ENCODE results near the gene NEXMIF.
"Not testable (repeated sequence)": the region's sequence is repeated elsewhere in the genome, so short reads cannot be mapped to it uniquely, and the experiment has no call there.

NEXMIF gene

DNA sequence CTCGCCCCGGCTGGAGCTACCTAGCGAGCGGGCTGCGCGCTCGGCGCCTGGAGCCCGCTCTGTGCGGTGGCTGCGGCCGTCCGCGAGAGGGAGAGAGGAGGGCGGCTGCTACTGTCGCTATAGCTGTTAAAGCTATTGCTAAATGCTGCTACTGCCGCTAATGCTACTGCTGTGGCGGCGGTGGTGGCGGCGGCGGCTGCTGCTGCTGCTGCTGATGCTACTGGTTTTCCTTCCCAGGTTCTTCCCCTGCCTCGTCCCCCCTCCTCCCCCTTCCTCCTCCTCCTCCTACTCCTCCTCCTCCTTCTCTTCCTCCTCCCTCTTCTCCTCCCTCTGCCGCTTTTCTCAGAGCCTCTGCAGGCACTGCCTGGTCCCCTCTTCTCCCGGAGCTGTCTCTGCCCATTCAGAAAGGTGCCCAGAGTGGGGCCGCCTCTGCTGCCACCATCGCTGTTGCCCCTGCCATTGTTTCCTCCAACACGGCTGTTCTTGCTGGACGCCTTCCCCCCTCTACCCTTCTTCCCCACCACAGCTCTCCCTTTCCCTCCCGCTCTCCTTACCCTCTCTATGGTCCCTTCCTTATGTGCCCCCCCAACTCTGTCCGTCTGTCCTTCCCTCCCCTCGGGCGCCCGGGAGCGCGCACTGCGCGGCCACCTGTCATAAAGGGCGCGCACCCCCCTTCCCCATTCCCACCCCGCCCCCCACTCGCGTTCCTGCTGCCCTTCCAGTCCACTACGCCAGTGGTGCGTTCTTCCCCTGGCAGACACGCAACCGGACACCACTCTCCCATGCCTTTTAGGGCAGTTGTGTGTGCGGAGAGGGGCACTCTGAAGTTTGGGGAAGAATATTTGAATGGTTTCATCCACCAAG, at the start of gene NEXMIF:
Gene NEXMIF, minus strand, starts transcription at position 228 of the 864 bp plus-strand sequence.
- no peak for DNase-seq (ENCODE audit: low spot score)

DNA sequence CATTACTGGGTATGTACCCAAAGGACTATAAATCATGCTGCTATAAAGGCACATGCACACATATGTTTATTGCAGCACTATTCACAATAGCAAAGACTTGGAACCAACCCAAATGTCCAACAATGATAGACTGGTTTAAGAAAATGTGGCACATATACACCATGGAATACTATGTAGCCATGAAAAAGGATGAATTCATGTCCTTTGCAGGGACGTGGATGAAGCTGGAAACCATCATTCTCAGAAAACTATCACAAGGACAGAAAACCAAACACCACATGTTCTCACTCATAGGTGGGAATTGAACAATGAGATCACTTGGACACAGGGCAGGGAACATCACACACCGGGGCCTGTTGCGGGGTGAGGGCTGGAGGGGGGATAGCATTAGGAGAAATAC, 36.7 kb upstream of the NEXMIF start:
- DNase-seq (ENCODE audit: low spot score): not testable (repeated sequence)

DNA sequence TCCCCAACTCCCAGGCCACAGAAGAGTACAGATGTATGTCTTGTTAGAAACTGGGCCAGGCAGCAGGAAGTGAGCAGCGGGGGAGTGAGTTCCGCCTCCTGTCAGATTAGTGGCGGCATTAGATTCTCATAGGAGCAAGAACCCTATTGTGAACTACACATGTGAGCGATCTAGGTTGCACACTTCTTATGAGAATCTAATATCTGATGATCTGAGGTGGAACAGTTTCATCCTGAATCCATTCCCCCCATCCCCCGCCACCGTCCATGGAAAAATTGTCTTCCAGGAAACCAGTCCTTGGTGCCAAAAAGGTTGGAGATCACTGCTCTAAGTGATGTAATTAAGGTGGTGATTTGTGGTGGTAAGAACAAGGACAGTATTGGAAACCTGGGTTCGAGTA, 24.5 kb upstream of the NEXMIF start:
- DNase-seq (ENCODE audit: low spot score): no peak

DNA sequence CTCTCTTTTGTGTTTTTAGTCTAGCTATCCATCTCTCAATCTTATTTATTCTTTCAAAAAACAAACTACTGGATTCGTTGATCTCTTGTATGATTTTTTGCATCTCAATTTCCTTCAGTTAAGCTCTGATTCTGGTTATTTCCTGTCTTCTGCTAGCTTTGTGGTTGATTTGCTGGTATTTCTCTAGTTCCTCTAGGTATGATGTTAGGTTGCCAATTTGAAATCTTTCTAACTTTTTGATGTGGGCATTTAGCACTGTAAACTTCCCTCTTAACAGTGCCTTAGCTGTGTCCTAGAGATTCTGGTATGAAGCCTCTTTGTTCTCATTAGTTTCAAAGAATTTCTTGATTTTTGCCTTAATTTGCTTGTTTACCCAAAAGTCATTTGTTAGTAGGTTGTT, 15.2 kb upstream of the NEXMIF start:
- no peak for DNase-seq (ENCODE audit: low spot score)

DNA sequence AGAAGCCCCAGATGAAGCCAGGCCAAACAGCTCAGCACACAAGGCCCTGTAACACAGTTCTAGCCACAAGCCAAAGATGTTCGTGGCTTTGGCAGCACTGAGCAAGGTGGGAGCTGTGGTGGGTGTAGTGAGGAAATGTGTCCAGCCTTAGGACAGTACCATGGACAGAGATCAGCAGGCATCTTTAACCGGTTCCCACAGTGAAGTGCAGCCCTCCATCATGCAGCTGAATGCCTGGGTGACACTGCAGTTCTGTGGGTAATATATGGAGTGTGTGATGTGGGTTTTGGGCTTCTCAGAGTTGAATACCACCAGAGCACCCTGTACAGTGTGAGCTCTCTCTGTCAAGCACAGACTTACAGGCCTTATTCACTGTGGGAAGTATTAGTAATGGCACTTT, 6.0 kb upstream of the NEXMIF start:
- DNase-seq (ENCODE audit: low spot score): no peak

DNA sequence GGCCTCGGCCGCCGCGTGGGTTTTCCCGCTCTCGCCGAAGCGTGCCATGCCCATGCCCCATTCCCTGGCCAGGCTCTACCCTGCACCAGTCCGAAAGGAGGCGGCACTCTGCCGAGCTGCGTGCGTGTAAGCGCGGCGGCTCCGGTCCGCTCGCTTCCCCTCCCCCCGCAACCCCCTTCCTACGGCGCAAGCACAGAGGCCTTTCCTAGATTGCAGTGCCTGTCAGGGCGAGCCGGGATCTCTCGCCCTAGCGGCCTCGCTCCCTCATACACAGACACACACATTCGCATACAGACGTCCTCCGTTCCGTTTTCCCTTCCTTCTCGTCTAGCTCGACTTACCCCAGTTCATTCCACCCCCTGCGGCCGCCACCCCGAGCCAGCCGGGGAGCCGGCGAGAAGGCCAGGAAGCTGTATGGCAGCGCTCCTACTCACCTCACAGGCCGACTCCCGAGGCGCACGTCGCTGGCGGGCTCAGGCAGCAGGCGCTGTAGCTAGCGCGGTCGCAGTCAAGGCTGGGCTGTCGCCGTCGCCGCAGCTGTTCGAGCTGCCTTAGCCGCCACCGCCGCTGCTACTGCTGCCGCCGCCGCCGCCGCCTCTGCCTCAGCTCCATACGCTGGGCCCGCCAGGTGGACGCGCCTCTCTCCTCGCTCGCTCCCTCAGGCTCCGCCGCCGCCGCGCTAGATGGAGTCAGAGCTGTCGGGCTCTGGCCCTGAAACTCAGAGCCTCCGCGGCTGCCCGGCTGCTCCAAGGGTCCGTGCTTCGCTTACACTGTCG, 615 bp downstream of the NEXMIF start:
- no peak for DNase-seq (ENCODE audit: low spot score)

DNA sequence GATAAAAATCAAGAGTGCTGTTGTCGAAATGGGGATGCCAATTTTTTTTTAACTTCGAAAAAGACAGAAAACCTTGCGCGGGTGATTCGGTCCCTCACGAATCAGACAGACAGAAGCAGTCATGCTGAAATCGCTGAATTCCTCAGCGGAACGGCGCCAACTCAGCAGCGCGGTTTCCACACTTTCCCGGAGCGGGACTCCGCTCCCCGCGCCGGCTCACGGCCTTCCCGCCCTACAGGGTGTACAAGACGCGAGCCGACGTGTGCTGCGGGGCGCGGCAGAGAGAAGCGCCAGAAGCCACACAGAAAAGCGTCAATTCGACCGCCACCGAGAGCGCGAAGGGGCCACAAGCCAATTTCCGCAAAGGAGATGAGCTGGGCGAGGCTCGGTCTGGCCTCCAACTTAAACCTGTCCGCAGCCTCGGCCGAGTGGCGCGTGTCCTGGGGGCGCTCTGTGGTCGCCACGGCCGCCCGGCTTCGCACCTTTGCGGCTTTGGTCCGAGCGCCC, 1.3 kb downstream of the NEXMIF start:
- no peak for DNase-seq (ENCODE audit: low spot score)

DNA sequence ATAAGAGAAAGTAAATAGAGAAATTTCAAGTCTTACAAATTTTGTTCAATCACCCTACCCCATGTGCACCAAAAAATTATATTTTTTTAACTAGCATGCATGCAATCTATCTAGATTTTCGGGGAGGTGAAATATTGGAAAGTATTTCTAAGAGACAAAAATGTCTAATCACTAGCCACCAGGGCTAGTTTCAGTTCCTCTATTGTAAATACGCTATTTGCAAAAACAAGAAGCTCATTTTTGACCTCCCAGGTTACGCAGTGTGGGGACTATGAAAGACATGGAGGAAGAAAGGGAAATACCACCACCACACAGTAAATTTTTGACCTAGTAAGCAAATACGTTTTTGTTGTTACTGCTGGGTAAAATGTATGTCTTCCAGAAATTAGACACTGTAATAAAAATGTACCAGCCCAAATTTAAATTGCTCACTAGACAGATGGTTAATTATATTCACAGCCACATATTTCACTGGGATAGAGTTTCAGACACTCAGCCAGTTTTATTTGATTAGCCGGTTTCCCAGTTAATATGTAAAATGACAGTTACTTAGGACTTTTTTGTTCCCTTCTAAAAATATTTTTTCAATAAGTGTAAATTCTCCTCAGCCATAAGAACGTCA, 2.2 kb downstream of the NEXMIF start:
- DNase-seq (ENCODE audit: low spot score): no peak

DNA sequence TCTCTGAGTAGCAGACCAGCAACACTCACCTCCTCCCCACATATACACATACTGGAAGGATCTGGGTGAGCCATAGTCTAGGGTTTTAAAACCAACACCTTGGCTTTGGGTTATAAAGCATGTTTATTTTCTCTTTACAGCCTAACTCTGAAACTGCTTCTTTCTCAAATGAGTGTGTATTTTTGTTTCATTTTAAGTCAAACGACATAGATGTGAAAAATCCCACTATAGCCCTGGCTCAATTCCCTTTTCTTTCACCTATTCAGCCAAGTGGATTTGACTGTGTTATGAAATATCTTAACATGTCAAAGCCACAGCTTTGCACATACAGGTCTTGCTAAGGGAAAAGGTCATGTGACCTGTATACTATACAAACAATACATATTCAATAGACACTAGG, 13.8 kb downstream of the NEXMIF start:
- no peak for DNase-seq (ENCODE audit: low spot score)

DNA sequence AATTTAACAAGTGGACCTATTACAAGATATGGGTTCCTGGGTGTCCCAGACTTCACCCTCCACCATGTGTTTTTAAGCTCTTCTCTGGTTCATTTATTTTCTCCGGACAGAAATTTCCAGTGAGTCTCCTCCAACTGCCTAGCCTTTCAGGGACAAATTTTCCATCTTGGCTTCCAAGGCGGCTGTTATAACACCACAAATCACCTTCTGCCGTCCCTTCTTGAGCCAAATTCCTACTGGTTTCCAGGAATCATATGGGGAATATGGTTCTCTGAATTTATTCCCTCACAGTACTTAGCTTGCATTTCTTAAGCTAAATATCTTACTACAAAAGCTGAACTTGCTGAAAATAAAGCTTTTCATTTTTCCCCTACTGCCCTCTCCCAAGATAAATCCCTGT, 18.8 kb downstream of the NEXMIF start:
- DNase-seq (ENCODE audit: low spot score): no peak

DNA sequence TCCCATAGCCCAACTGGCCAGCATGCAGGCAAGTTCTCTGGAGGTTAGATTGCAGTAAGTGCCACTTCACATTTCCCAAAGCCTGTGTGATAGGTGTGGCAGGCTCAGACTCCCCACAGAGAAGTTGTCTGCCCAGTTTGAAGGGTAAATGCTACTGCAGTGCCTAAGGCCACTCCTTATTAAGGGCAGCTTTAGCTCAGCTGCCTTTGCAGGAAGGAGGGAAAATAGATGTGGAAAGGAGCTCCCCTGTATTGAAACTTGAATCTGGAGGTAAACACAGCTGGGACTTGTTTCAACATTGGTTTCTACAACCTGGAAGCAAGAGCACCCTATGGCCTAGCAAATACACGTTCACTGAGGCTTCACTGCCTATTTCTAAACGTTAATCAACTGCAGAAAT, 22.4 kb downstream of the NEXMIF start:
- DNase-seq (ENCODE audit: low spot score): no peak

DNA sequence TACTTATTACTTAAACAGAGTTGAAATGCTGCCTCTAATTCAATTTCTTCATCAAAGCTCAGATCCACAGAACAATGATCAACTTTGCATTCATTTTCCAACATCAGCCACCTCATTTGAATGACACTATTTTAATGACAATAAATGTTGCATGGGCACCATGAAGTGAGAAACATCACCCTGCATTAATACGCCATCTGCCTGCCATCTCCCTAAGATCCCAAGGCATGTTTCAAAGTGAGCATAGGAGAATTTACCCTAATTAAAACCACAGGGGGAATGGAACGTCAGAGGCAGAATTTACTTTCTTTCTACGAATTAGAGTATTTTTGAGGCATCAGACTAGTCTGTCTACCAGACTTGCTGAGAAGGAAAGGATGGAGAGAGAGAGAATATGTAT, 32.7 kb downstream of the NEXMIF start:
- DNase-seq (ENCODE audit: low spot score): no peak

DNA sequence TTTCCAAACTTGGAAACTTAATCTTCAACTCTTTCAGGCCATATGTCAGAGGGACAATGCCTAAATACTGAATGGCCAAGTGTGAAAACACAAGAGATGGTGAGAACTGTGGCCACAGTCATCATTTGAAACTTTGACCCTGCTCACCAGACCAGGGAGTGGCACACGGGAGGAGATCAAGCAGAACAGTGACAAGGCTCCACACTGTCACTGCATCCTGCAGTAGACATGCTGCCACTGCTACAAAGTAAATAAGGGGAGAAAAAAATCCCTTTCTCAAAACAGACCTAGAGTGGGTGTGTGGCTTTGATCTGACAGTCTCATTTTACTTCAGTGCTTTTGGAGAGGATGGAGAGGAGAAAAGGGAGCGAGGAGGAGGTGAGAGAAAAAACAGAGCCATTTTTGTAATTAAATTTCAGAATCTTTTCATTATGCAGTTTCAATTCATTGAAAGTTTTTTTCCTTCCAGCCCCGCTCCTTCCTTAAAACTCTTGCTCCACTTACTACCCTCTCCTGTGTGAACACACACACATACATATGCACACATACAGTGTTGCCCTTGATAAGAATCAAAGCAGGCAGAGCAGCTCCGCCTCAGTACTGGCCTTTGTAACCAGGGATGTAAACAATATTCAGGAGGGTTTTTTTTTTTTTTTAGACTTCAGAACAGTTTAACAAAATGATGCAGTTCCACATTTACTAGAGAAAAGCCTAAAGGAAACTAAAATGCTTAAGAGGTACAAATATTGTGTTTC, 34.4 kb downstream of the NEXMIF start:
- no peak for DNase-seq (ENCODE audit: low spot score)

DNA sequence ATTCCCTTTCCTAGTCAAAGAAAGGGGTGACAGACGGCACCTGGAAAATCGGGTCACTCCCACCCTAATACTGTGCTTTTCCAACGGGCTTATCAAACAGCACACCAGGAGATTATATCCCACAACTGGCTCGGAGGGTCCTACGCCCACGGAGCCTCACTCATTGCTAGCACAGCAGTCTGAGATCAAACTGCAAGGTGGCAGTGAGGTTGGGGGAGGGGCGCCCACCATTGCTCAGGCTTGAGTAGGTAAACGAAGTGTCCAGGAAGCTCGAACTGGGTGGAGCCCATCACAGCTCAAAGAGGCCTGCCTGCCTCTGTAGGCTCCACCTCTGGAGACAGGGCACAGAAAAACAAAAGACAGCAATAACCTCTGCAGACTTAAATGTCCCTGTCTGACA, 42.9 kb downstream of the NEXMIF start:
- DNase-seq (ENCODE audit: low spot score): not testable (repeated sequence)

DNA sequence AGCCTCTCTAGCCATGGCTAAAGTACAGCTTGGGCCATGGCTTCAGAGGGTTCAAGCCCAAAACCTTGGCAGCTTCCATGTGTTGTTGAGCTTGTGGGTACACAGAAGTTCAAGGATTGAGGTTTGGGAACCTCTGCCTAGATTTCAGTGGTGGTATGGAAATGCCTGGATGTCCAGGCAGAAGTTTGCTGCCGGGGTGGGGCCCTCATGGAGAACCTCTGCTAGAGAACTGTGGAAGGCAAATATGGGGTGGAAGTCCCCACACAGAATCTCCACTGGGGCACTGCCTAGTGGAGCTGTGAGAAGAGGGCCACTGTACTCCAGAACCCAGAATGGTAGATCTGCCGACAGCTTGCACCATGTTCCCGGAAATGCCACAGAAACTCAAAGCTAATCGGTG, 59.5 kb downstream of the NEXMIF start:
- no peak for DNase-seq (ENCODE audit: low spot score)

DNA sequence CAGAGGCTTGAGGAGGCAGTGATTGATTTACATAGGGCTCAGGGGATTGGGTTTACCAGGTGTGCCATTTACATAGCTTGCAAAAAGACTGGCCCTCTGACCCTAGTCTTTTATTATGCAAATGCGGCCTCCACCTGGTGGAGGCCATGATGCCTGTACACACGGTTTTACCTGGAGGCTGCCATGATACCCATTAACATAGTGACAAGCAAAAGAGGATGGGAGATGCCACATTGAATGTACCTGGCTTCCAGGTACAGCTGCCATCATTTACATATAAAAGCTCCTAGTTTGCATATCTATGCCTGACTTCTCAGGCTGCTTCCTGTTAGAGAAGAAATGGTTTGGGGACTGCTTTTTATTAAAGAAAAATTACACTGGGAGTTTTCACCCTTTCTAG, 72.0 kb downstream of the NEXMIF start:
- DNase-seq (ENCODE audit: low spot score): no peak

DNA sequence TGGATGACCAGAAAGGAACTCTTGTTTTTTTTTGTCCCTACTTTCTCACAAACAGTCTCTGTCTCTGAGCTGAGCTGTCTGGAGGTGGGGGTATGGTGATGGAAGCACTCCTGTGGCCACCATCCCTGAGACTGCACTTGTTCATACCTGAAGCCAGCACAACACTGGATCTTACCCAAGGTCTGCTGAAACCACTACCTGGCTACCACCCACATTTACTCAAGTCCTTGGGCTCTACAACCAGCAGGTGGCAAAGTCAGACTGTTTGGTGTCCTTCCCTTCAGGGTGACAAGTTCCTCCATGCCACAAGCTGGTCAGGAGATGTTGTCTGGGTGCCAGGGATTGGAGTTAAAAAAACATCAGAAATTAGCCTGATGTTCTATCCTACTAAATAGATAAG, 89.7 kb downstream of the NEXMIF start:
- no peak for DNase-seq (ENCODE audit: low spot score)

DNA sequence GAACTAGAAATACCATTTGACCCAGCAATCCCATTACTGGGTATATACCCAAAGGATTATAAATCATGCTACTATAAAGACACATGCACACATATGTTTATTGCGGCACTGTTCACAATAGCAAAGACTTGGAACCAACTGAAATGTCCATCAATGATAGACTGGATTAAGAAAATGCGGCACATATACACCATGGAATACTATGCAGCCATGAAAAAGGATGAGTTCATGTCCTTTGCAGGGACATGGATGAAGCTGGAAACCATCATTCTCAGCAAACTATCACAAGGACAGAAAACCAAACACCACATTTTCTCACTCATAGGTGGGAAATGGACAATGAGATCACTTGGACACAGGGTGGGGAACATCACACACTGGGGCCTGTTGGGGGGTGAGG, 105.5 kb downstream of the NEXMIF start:
- not testable (repeated sequence) for DNase-seq (ENCODE audit: low spot score)

DNA sequence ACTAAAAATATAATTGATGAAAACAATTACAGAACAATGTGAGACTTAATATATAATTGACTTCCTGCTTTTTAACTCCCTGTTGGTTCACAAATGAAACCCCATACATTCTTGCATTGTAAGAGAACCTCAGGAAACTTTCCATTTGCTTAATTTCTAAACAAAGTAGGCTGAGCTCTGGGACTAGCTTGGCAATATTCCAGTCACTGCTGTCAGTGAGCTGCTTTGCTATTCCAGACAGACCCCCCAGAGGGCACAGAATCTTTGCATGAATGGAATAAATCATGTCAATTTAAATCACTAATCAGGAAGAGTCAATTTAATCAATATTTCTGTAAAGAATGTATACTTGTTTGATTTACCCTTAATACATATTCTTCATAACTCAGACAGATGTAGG, 110.6 kb downstream of the NEXMIF start:
- no peak for DNase-seq (ENCODE audit: low spot score)

DNA sequence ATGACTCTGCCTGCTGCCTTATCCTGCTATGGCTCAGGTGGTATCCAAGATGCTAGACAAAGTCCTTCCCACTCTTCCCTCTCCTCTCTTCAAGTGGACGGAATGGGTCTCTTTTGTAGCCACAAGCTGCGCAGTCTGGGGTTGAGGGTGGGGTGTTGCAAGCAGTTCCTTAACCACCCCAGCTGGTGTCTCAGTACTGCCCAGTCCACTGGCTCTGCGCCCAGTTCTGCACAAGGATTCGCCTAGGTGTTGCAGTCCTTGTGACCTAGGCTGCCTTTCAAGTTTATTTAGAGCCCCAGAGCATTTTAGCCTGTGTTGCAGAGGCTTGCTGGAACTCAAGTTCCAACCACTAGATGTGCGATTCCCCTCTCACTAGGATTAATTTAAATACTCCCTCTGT, 120.7 kb downstream of the NEXMIF start:
- DNase-seq (ENCODE audit: low spot score): no peak

DNA sequence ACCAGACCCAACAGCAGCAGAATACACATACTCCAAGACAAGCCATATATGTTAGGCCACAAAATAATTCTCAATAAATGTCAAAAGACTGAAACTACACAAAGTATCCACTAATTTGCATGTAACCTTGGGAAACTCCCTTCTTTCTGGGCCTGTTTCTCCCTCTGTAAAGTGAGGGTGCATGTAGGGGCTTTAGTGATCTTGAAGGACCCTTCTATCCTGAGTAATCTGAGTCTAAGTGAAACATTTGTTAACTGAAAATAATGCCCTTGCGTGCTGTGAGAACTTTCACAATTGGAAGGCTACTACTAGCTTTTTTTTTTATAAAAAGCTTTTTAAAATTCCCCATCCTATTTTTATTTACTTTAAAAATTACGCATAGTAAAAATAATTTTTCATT, 125.2 kb downstream of the NEXMIF start:
- no peak for DNase-seq (ENCODE audit: low spot score)

DNA sequence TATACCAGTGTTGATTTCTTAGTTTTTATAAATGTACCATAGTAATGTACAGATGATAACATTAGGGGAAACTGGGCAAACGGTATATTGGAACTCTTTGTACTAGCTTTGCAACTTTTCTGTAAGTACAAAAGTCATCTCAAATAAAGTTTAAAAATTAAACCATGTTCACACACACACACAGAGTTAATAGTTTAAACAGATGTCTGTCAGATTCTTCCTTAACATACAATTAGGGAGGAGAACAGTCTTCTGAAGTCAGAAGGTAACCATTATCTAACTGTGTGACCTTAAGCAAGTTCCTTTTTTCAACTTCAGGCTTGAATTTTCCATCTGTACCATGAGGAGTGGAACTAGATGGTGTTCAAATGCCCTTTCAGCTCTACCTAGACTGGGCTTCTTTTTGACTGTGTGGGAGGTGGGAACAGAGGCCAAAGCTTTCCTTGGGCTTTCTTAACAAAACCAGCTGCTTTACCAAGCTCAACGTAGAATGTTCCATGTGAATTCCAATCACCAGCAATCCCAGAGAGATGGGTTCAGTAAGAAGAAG, 127.8 kb downstream of the NEXMIF start:
- DNase-seq (ENCODE audit: low spot score): no peak
